ENCODE results near the gene RIBC2.
"Not testable (repeated sequence)": the region's sequence is repeated elsewhere in the genome, so short reads cannot be mapped to it uniquely, and the experiment has no call there.

RIBC2 gene, protein sequence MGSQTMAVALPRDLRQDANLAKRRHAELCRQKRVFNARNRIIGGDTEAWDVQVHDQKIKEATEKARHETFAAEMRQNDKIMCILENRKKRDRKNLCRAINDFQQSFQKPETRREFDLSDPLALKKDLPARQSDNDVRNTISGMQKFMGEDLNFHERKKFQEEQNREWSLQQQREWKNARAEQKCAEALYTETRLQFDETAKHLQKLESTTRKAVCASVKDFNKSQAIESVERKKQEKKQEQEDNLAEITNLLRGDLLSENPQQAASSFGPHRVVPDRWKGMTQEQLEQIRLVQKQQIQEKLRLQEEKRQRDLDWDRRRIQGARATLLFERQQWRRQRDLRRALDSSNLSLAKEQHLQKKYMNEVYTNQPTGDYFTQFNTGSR

DNA sequence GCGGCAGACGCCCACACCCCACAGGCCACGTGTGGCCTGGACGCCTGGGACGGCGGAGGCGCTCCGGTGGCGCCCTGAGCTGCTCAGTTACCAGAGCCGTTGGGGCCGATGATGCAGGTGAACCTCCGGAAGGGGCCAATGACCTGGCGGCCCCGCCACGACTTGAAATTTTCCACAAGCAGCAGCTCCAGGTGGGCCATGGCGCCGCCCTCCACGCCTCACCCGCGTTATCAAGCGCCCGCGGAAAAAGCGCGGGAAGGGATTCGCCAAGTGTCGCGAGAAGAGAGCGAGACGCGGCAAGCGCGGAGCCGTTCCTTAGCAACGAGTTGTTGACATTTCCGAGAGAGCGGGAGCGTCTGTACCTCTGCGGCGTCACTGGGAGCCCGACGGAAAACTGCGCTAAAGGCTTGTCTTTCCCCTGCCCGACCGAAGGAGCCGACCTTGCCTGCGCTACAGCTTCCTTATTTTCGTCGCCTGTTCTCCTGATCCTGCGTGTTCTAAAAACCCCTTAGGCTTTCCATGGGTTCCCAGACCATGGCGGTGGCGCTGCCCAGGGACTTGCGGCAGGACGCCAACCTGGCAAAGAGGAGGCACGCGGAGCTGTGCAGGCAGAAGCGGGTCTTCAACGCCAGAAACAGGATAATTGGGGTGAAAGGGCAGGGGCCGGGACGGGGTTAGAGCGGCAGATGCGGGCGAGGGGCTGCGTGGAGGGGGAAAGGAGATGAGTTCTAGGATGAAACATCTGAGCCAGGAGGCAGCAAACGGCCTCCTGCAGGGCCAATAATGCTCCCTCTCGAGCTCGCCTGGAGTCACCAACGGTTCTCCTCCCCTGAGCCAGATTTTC, at the start of gene RIBC2, which contains the start of gene SMC1B:
Gene RIBC2, plus strand, starts transcription at position 326 of the 844 bp plus-strand sequence. Its CDS starts 194 bp downstream, at position 520.
Gene SMC1B, minus strand, starts transcription at position 232 of the 844 bp plus-strand sequence. Its CDS starts 32 bp downstream, at position 200.
- DNase-seq = peak; percentile 69

DNA sequence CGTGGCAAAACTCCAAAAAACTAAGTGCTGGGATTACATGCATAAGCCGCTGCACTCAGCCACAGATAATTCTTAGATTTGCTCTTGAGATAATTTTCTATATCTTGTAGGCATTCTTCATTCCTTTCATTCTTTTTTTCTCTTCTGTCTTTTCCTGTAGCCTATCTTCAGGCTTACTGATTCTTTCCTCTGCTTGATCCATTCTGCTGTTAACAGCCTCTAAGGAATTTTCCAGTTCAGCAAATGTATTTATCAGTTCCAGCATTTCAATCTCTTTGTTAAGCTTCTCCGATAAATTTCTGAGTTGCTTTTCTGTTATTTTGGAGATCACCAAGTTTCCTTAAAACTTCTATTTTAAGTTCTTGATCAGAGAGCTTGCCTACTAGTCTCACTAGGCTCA, 46.8 kb upstream of the RIBC2 start:
- no peak for DNase-seq

DNA sequence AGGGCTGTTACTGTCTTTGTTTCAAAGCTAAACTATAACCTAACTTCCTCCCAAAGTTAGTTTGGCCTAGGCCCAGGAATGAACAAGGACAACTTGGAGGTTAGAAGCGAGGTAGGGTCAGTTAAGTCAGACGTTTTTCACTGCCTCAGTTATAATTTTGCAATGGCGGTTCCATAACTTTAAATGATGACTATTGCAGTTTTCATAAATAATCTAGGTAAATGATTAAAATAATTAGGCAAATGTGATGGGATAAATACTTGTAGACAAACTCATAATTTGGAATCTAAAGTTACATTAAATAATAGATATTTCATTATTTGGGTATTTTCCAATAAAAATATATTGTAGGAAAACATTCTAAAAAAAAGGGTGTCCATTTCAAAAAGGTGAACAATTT, 39.9 kb upstream of the RIBC2 start:
- not testable (repeated sequence) for DNase-seq

DNA sequence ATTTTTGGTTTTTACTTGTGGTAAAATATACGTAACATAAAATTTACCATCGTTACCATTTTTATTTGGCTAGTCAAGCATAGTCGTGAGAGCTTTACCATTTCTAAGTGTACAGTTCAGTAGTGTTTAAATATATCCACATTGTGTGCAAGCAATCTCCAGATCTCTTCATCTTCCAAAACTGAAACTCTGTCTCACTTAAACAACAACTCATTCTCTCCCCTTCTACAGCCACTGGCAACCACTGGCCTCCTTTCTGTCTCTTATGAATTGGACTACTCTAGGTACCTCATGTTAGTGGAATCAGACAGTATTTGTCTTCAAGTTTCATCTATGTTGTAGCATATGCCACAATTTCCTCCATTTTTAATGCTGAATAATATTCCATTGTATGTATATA, 37.5 kb upstream of the RIBC2 start:
- DNase-seq = no peak

DNA sequence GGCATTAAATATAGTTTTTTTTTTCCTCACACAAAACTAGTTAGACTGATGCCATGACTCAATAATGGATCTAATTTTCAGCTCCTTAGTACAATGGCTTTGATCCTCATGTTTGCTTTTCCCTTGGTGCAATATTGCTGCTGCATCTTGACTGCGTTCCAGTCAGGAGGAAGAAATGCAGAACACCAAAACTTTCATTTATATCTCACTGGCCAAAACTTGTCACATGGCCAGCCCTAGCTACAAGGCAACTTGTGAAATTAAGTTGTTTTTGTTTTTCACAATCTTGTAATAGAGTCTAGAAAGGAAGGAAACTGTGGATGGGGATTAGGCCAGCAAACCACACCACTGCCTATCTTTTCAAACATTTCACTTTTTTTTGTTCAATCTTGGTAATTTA, 36.8 kb upstream of the RIBC2 start:
- DNase-seq = no peak

DNA sequence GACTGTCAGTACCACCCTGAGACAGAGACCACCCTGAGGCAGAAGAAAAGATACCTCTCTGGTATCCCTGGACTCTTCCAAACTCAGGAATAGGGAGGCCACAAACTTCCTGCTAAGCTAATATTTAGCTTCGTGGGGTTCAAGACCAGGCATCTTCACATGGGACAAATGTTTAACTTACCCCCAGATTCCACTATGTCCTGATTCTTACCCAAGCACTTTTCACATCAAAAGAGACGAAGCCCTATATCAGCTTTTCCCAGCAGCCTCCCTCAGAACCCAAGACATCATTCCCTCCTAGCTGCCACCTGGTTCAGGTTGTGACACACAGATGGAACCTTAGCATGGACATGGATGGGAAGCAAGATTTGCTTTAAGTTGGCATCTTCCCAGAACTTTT, 32.1 kb upstream of the RIBC2 start:
- no peak for DNase-seq

DNA sequence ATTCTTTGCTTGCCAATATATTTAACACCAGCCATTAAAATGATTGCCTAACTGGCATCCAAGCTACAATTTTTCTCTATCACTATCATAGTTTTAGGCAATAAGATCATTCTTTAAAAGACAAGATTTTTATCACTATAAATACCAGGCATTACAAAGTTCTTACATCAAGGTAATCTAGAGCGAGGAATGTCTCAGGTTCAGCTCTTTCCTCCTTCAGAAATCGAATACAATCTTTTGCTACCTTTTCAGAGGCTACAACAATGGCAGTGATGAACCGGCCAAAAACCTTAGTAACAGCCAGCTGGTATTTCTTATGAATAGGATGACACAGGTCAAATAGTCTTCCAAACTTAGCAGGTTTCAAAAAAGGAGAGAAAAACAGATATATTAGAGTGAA, 23.9 kb upstream of the RIBC2 start:
- DNase-seq = no peak

DNA sequence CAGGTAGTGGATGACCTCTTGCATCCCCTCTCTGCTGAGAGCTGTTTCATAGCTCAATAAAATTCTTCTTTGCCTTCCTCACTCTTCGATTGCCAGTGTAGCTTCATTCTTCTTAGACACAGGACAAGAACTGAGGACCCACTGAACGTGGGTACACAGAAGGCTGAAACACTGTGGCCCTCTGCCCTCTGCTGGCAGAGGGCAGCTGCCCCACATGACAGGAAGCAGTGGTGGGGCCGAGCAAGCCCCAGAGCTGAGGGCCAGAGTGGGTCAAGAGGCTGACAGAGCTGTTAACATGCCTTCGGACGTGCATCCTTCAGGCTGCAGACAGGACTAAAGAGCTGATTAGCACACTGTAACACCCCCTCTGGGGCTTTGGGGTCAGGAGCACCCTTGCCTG, 15.7 kb upstream of the RIBC2 start:
- DNase-seq = no peak

DNA sequence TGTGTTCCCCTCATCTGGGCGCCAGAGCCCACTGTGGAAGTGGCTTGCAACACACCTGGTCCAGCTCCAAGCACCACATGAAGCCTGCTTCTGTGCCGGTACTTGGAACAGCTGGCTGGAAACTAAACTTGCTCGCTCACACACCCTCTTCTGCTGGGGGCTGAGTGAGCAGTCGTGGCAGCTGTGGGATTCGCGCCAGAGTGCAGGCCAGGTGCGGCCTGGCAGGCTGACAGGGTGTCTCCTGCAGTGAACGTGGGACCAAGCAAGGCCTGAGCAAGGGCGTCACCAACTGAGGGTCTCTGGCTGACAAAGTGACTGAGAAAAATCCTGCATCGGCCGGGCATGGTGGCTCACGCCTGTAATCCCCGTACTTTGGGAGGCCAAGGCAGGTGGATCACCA, 15.3 kb upstream of the RIBC2 start:
- DNase-seq = no peak

DNA sequence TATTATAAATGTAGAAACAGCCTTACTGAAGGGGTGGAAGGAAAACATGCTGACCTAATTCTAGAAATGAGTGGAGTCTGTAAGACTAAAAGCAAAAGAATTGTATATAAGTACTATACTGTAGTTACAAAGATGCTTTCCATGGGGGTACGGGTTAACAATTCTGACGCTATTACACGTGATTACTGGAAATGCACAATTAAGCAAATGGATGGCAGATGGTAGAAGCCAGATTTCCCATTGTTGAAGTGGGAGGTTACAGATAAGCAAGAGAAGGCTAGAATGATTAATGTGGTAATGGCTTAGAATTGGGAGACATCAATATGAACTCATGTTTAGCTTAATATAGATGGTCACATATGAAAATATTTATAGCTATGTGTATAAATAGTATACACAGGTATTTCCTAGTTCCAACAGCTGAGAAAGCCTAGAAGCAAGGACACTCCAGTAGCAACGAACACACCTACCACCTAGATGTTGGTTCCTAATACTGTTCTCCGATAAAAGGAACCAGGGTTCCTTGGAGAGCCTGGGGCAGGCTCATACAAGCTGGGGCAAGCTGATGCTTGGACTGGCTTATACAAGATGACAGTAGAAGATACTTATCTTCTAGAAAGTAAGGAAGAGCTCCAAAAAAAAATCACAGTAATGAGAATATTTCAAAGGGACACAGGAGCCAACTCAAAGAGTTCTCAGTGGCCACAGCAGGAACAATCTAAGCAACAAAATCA, 13.6 kb upstream of the RIBC2 start:
- DNase-seq = no peak

DNA sequence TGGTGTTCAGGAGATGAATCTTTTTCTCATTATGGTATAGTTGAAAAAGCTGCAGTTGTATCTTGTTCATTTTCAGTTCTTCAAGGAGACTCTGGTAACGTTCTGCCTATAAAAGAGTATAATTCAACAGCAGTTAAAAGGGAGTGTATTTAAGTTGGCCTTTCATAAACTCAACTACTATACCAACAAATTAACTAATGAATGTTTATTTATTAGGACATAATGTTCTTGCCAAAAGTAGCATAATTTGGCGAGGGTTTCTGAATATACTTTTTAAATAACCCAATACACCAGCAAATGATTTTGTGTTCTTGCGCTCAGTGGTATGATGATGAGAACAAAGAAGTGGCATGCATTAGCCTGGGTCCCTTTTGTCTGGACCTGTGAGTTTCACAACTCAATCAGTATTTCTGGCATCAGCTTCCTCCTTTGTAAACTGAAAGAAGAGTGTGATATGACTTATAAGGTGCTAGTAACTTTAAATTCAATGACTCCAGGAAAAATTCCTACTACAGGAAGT, 11.0 kb upstream of the RIBC2 start:
- no peak for DNase-seq

DNA sequence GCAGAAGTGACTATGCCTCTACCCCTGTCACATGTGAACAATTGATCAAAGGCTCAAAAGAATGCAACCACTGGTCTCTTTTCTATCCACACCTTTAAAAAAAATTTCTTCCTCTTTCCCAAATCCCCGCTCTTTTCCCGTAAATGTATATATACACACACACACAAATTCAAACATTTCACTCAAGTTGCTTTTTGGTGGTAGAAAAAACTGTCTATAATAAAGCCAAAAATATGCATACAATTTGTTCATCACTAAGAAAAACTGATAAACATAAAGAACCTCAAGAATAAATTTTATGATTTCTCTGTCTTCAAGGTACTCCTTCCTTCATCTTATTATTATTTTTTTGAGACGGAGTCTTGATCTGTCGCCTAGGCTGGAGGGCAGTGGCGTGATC, 5.7 kb upstream of the RIBC2 start:
- DNase-seq = no peak

DNA sequence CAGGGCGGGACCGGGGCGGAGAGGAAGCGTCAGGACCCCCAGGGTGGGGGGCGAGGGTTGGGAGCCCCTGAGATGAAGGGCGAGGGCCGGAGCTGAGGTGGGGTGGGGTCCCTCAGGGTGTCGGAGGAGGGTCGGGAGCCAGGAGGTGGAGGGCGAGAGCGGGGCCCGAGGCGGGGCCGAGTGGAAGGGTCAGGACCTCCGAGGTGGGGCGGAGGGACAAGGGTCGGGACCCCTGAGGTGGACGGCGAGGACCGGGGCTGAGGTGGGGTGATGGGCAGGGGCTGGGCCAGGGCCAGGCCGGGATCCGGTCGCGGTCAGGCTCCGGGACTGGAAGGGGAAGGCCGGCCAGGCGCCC, 503 bp upstream of the RIBC2 start:
- DNase-seq = no peak

DNA sequence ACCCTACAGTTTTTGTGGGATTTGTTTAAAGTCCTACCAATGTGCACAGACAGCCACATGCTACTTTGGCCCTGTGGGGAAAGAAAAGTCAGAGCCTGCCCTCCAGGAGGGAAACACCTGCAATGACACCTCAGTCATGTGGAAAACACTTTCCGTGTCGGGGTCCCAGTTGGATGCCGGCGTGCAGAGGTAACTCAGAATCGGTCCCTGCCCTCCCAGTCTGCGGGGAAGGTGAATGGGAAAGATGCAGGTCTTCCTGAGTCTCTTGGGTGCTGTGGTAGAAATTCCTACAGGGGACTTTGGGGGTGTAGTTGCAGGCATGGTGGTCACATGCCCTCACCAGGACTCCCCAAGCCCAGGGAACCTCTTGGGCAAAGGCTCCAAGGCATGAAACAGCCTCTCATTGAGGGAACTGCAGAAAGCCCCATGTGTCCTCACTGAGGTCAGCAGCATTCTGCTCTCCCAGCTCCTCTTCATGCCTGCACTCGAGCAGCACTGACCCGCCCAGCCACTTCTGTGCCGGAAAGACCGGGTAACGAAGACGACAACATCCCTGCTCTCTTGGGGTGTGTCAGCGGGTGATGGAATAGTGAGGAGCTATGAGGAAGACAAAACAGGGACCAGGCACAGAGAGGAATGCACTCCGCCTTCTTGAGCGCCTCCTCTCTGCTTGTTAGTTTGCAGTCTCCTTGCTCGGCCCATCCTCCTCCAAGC, 4.7 kb downstream of the RIBC2 start:
- DNase-seq = no peak

DNA sequence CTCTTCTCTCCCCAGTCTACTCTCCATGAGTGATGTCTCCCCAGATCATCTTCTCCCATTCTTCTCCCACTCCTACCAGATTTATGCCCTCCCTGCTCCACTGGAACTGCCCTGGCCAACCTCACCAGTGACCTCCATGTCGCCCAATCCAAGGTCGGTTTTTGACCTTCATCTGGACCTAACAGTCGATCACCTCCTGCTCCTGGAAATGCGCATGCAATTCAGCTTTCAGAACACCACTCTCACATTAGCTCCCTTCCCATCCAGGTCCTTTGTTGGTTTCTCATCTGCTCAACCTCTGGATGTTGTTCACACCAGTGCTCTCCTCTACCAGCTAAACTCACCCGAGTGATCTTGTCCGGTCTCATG, 5.3 kb downstream of the RIBC2 start:
- no peak for DNase-seq

DNA sequence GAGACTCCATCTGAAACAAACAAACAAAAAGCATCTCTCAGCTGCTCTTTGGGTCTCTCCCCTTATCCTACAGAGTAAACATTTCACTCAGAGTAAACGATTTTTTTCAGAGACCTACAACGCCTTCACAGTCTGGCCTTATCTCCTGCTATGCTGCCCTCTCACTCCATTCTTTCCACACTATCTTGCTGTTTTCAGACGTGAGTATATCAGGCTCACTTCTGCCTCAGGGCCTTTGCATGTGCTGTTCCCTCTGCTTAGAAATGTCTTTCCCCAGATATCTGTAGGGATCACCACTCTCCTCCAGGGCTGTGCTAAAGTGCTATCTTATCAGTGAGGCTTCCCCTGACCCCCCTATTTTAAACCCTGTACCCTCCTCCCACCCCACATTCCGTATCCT, 6.5 kb downstream of the RIBC2 start:
- DNase-seq = no peak

DNA sequence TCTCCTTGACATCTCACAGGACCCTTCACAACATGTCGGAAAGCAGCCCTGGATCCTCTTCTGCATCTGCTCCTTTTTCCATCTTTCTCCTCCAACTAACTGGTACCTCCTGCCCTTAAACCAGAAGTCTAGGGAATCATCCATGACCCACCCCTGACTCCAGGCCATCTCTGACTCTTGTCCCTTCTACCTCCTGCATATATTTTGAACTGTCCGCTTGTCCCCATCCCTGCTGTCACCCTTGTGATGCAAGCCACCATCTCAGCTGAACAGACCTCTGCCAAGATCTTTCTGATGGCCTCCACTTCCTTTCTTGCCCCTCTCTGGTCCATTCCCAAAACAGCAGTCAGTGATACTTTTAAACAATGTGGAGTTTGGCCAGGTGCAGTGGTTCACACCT, 7.0 kb downstream of the RIBC2 start:
- no peak for DNase-seq

DNA sequence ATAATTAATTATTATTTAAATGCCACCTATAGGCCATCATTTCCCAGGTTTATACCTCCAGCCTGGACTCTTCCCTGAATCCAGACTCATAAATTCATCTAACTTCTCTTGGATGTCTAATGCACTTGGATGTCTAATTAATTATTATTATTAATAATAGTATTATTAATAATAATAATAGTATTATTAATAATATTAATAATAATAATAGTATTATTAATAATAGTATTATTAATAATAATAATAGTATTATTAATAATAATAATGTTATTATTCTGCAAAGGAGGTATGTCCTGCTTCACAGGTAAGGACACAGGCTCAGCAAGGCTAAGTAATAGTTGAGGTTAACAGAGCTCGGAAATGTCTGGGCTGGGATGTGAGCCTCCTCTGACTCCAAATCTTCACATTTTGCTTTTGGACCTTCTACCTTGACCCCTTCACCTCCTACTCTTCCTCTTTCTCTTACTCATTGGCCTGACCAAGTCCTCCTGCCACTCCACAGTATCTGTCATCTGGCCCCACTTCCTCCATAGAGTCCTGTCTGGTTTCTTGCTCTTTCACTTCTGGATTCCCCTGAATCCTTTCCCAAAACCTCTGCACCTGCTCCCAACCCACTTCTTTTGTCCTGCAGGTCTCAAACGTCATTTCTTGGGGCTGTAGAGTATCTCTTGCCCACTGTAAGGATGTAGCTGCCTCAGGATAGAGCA, 8.0 kb downstream of the RIBC2 start:
- DNase-seq = no peak

DNA sequence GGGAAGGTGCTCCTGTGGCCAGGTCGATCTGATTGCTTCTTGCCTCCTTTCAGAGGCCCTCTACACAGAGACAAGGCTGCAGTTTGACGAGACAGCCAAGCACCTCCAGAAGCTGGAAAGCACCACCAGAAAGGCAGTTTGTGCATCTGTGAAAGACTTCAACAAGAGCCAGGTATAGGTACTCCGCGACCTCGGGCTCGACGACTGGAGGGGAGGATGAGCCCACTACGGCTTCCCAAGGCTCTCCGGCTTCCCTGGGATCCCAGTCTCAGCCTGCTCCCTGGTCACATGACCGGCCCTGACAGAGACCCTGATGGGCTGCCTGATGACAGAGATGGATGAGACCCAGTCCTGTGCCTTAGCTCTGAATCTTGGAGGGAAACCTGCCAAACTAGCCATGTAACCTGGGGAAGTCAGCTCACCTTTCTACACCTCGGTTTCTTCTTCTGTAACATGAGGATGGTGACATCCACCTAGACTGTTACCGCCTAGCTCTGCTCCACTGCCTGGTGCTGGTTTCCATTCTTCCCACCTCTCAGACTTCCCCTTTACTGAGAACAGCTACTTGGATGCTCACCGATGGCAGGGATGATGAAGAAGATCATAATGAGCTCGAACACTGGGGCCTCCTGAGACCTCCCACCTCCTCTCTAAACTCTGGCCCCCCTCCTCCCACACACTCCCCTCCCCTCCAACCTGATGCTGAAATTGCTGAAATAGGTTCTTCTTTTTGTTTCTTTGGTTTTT, 8.9 kb downstream of the RIBC2 start:
- DNase-seq = no peak

DNA sequence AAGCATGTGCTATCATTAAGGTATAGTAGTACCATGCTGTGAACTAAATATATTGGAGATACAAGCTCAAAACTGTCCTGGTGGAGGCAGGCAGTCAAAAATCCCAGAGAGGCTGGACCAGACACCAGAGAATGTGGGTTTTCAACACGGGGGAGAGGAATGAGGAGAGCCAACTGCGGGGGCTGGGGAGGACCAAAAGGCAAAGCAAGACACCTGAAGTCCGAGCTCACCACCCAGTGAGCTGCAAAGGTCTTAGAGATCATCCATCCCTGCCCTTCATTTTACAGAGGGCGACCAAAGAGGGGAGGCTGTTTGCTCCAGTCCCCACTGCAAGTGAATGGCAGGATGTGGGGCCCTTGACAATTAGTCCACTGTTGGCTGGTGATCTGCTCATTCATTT, 10.0 kb downstream of the RIBC2 start:
- no peak for DNase-seq

DNA sequence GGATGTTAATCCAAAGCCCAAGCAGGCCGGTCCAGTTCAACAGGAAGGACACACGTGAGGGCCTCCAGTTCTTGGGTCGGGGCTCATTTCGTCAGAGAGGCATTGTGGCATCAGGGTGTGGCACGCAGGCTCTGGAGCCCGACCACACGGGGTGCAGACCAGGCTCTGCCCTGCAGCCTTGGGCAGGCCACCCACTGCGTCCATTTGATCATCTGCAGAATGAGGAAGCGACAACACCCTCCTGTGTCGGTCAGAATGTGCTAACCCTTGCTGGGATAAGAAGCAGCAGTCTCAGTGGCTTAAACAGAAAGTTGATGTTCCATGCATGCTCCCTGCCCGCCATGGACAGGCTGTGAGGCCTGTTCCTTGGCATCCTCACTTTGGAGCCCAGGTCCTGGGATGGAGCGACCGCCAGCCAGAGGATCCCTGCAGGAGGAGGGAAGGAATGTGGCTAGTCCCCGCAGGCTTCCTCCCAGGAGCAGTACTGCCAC, 10.8 kb downstream of the RIBC2 start:
- no peak for DNase-seq

Measured in NCI-H1092 (cell line).